Smooth muscle cell of the brain vasculature (primary cell): ENCODE measurements around the gene PCDH11Y.
"Not testable (repeated sequence)": the region's sequence is repeated elsewhere in the genome, so short reads cannot be mapped to it uniquely, and the experiment has no call there.

Experiments used
- DNase-seq: peaks from one replicate; pipeline ENCODE4 v3.0.0-alpha.2; 2012; ENCODE audit warnings: low read depth, low spot score

PCDH11Y gene

GRCh38 chrY:5000057-5000456, at the start of gene PCDH11Y:
TSS of gene PCDH11Y (plus strand) at chrY:5000296. CDS start at chrY:5057100, 56,804 bp downstream.
- DNase-seq, result not testable (repeated sequence)

- not testable (repeated sequence) for DNase-seq
Observed at GRCh38 chrY:4967894-4968293, 32.2 kb upstream of the PCDH11Y start.

- DNase-seq, result not testable (repeated sequence)
Observed at GRCh38 chrY:4991743-4992400, 8.2 kb upstream of the PCDH11Y start.

- not testable (repeated sequence) for DNase-seq
Observed at GRCh38 chrY:4994892-4995291, 5.2 kb upstream of the PCDH11Y start.

- DNase-seq, result not testable (repeated sequence)
Observed at GRCh38 chrY:5002476-5003184, 2.5 kb downstream of the PCDH11Y start.

- not testable (repeated sequence) for DNase-seq
Observed at GRCh38 chrY:5038972-5039523, 39.0 kb downstream of the PCDH11Y start.

- not testable (repeated sequence) for DNase-seq
Observed at GRCh38 chrY:5083017-5083416, 82.9 kb downstream of the PCDH11Y start.

- not testable (repeated sequence) for DNase-seq
Observed at GRCh38 chrY:5182998-5183397, 182.9 kb downstream of the PCDH11Y start.

GRCh38 chrY:5215116-5215515, 215.0 kb downstream of the PCDH11Y start:
- not testable (repeated sequence) for DNase-seq

- not testable (repeated sequence) for DNase-seq
Observed at GRCh38 chrY:5324931-5325330, 324.8 kb downstream of the PCDH11Y start.

GRCh38 chrY:5342220-5342619, 342.1 kb downstream of the PCDH11Y start:
- not testable (repeated sequence) for DNase-seq

GRCh38 chrY:5543705-5544104, 543.6 kb downstream of the PCDH11Y start:
- not testable (repeated sequence) for DNase-seq

GRCh38 chrY:5638589-5638988, 638.5 kb downstream of the PCDH11Y start:
- DNase-seq, result not testable (repeated sequence)

- DNase-seq, result not testable (repeated sequence)
Observed at GRCh38 chrY:5679265-5679664, 679.2 kb downstream of the PCDH11Y start.

GRCh38 chrY:5708727-5709126, 708.6 kb downstream of the PCDH11Y start:
- not testable (repeated sequence) for DNase-seq

GRCh38 chrY:5709788-5710381, 709.8 kb downstream of the PCDH11Y start:
- not testable (repeated sequence) for DNase-seq

- DNase-seq, result not testable (repeated sequence)
Observed at GRCh38 chrY:5761403-5761802, 761.3 kb downstream of the PCDH11Y start.

GRCh38 chrY:5776485-5776884, 776.4 kb downstream of the PCDH11Y start:
- not testable (repeated sequence) for DNase-seq
